ENCODE results near the gene MAST4.

Gene MAST4

GRCh38 chr5:66956439-66956838, 360.2 kb downstream of the MAST4 start:
- Histone ChIP-seq H3K79me2 (ENCODE audit: low read length) (no peaks in the 10 kb centered on the region), H3K9ac (ENCODE audit: low read length) (no peak overlapping the region), H3K4me2 (ENCODE audit: low read depth, low read length) (no peak overlapping the region), H2AFZ (ENCODE audit: low read length) (no peak overlapping the region), H3K4me3 (ENCODE audit: low read length) (no peak overlapping the region), H3K4me1 (ENCODE audit: low read length) (no peaks in the 10 kb centered on the region), H4K20me1 (ENCODE audit: insufficient read depth, low read length) (no peaks in the 10 kb centered on the region), H3K9me3 (replicated peaks; ENCODE audit: insufficient read depth, low read length) (no peaks in the 10 kb centered on the region), H3K36me3 (replicated peaks; ENCODE audit: insufficient read depth, low read length) (no peaks in the 10 kb centered on the region), H3F3A (ENCODE audit: insufficient read depth, low read length) (no peaks in the 10 kb centered on the region), H3K27me3 (replicated peaks; ENCODE audit: insufficient read depth, low read length) (no peaks in the 10 kb centered on the region), H3K9me2 (replicated peaks; ENCODE audit: insufficient read depth, low read length) (no peaks in the 10 kb centered on the region), H3K27ac (ENCODE audit: low read length) (no peak overlapping the region)
- TF ChIP-seq EZH2 (optimal IDR thresholded peaks at IDR 0.05; ENCODE audit: low read depth, low read length) (no peak), EZH2phosphoT487 (IDR thresholded peaks at IDR 0.05; ENCODE audit: low read length) (no peak)
- TF ChIP-seq, protein P1, sequence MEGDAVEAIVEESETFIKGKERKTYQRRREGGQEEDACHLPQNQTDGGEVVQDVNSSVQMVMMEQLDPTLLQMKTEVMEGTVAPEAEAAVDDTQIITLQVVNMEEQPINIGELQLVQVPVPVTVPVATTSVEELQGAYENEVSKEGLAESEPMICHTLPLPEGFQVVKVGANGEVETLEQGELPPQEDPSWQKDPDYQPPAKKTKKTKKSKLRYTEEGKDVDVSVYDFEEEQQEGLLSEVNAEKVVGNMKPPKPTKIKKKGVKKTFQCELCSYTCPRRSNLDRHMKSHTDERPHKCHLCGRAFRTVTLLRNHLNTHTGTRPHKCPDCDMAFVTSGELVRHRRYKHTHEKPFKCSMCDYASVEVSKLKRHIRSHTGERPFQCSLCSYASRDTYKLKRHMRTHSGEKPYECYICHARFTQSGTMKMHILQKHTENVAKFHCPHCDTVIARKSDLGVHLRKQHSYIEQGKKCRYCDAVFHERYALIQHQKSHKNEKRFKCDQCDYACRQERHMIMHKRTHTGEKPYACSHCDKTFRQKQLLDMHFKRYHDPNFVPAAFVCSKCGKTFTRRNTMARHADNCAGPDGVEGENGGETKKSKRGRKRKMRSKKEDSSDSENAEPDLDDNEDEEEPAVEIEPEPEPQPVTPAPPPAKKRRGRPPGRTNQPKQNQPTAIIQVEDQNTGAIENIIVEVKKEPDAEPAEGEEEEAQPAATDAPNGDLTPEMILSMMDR (IDR thresholded peaks at IDR 0.05; ENCODE audit: low read length): no peak
- no peak for DNase-seq

- Histone ChIP-seq H3K79me2 (ENCODE audit: low read length) (no peaks in the 10 kb centered on the region), H3K9me2 (replicated peaks; ENCODE audit: insufficient read depth, low read length) (no peaks in the 10 kb centered on the region), H2AFZ (ENCODE audit: low read length) (no peak overlapping the region), H3F3A (ENCODE audit: insufficient read depth, low read length) (no peaks in the 10 kb centered on the region), H3K9me3 (replicated peaks; ENCODE audit: insufficient read depth, low read length) (no peaks in the 10 kb centered on the region), H3K36me3 (replicated peaks; ENCODE audit: insufficient read depth, low read length) (no peaks in the 10 kb centered on the region), H3K27me3 (replicated peaks; ENCODE audit: insufficient read depth, low read length) (no peaks in the 10 kb centered on the region), H4K20me1 (ENCODE audit: insufficient read depth, low read length) (no peaks in the 10 kb centered on the region), H3K9ac (ENCODE audit: low read length) (no peak overlapping the region), H3K4me2 (ENCODE audit: low read depth, low read length) (no peak overlapping the region), H3K4me3 (ENCODE audit: low read length) (no peak overlapping the region), H3K27ac (ENCODE audit: low read length) (no peak overlapping the region), H3K4me1 (ENCODE audit: low read length) (no peaks in the 10 kb centered on the region)
- TF ChIP-seq, protein P1 (IDR thresholded peaks at IDR 0.05; ENCODE audit: low read length): no peak
- TF ChIP-seq EZH2 (optimal IDR thresholded peaks at IDR 0.05; ENCODE audit: low read depth, low read length) (no peak), EZH2phosphoT487 (IDR thresholded peaks at IDR 0.05; ENCODE audit: low read length) (no peak)
- DNase-seq: no peak
Observed at GRCh38 chr5:66958201-66958979, 362.2 kb downstream of the MAST4 start.

DNA sequence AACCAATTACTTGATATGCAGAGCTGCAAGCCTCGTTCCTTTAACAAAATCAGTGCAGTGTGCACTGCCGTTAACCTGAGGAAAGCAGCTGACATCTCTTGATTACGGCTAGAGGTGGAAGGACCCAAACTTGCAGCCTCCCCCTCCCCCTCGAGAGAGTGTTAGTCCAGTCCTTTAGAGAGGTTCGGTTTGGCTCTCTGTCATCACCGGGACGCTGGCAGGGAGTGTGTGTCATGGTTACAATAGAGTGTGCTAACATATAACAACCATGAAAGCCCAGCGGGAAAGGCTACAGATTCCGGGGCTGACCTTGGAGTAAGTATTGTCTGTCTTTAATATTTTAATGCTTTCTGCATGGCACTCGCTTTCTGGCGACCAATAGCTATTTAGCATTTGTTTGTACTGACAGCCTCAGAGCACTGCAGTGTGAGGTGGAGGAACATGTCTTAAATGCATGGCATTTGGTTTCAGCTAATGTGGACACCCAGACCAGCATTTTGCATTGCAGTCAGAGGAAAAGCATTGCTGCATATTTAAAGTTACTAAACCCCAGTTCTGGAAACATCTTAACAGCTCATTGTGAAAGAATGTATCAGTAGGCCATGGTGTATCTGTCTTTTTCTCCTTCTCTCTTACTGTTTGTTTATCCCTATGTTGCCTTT, 362.9 kb downstream of the MAST4 start:
- H3K9me2 ChIP-seq (replicated peaks; ENCODE audit: insufficient read depth, low read length): no peaks in the 10 kb centered on the region
- H3K4me1 ChIP-seq (ENCODE audit: low read length): no peaks in the 10 kb centered on the region
- H3F3A ChIP-seq (ENCODE audit: insufficient read depth, low read length): no peaks in the 10 kb centered on the region
- no peaks in the 10 kb centered on the region for H3K36me3 ChIP-seq (replicated peaks; ENCODE audit: insufficient read depth, low read length)
- H3K9ac ChIP-seq (ENCODE audit: low read length): no peak overlapping the region
- no peaks in the 10 kb centered on the region for H3K27me3 ChIP-seq (replicated peaks; ENCODE audit: insufficient read depth, low read length)
- TF ChIP-seq EZH2phosphoT487 (IDR thresholded peaks at IDR 0.05; ENCODE audit: low read length) (no peak), EZH2 (optimal IDR thresholded peaks at IDR 0.05; ENCODE audit: low read depth, low read length) (no peak)
- TF ChIP-seq, protein P1 (IDR thresholded peaks at IDR 0.05; ENCODE audit: low read length): no peak
- no peak overlapping the region for H3K27ac ChIP-seq (ENCODE audit: low read length)
- H4K20me1 ChIP-seq (ENCODE audit: insufficient read depth, low read length): no peaks in the 10 kb centered on the region
- no peak overlapping the region for H3K4me2 ChIP-seq (ENCODE audit: low read depth, low read length)
- no peak overlapping the region for H3K4me3 ChIP-seq (ENCODE audit: low read length)
- DNase-seq: no peak
- no peak overlapping the region for H2AFZ ChIP-seq (ENCODE audit: low read length)
- H3K9me3 ChIP-seq (replicated peaks; ENCODE audit: insufficient read depth, low read length): no peaks in the 10 kb centered on the region
- H3K79me2 ChIP-seq (ENCODE audit: low read length): no peaks in the 10 kb centered on the region

Data from MM.1S (cell line).